ENCODE results near the gene ACSM2B.
"Not testable (repeated sequence)": the region's sequence is repeated elsewhere in the genome, so short reads cannot be mapped to it uniquely, and the experiment has no call there.

DNA sequence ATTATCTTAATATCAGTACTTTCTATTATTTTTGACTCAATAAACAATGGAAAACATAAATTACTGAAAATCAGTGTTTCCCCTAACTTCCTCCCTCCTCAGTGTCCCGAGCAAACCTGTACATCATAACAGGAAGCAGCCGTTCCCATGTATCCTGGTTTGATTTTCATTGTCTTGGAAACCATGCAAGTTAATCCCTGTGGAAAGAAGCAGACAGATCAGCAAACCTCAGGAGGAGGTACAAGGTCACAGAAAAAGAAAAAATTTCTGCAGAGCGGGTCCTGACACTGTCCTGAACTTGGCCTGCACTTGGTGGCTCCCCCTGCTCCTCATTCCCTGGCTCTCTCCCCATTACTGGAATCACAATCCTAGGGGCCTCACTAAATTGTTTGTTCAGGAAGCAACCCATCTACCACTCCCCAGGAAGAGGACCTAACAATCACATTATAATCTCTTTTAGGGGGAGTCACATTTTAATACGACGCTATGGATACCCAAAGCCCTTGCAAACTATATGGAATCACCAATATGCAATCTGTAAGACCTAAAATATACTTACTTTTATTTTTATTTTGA is 29.8 kb downstream of the ACSM2B start:
- TF ChIP-seq, protein P1, sequence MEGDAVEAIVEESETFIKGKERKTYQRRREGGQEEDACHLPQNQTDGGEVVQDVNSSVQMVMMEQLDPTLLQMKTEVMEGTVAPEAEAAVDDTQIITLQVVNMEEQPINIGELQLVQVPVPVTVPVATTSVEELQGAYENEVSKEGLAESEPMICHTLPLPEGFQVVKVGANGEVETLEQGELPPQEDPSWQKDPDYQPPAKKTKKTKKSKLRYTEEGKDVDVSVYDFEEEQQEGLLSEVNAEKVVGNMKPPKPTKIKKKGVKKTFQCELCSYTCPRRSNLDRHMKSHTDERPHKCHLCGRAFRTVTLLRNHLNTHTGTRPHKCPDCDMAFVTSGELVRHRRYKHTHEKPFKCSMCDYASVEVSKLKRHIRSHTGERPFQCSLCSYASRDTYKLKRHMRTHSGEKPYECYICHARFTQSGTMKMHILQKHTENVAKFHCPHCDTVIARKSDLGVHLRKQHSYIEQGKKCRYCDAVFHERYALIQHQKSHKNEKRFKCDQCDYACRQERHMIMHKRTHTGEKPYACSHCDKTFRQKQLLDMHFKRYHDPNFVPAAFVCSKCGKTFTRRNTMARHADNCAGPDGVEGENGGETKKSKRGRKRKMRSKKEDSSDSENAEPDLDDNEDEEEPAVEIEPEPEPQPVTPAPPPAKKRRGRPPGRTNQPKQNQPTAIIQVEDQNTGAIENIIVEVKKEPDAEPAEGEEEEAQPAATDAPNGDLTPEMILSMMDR (IDR thresholded peaks at IDR 0.05; ENCODE audit: low read length), result not testable (repeated sequence)
- TF ChIP-seq EZH2 (IDR thresholded peaks at IDR 0.05; ENCODE audit: borderline replicate concordance, low read length), result not testable (repeated sequence)

Measured in OCI-LY1 (cell line).